Erythroblast (primary cell): ENCODE data around the gene MYO1D.

Experiments
- GATA1 ChIP-seq: IDR thresholded peaks from 2 replicates; pipeline ENCODE4 v1.6.1; 2011; ENCODE audit warnings: low read depth, mild to moderate bottlenecking, control low read depth, low read length, moderate library complexity
- POLR2A ChIP-seq: IDR thresholded peaks from 2 replicates; pipeline ENCODE4 v1.6.1; 2011; ENCODE audit warnings: mild to moderate bottlenecking, low read length

DNA sequence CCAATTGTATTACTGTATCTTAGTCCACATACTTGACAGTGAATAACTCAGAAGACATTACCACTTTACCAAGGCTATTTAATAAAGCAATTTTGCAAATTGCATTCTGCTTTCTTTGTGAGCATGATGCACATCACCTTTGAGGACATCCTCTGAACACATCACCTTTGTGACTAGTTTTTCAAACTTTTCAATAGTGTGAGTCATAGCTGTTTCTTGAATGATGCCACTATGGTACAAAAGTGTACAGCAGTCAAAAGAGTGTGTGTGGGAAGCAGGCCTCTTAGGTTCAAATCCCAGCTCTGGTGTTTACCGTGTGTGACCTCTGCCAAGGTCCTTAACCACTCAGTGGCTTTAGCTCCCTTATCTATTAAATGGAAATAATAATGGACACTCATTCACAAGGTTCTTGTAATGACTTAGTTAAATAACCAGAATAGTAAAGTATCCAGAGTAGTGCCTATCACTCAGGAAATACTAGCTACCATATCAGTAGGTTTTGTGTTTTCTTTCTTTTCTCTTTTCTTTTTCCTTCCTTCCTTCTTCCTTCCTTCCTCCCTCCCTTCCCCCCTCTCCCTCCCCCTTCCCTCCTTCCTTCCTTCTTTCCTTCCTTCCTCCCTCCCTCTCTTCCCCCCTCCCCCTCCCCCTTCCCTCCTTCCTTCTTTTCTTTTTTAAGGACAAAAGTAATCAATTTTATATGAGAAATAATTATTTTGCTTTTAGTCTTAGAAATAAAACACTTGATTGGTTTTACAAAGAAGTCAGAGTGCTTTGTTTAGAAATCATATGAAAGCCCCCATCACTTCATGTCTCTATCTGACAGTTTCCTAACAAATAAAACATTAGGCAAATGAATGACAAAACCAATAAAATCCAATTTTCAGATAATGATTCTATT lies 178.9 kb downstream of the MYO1D start:
- TF ChIP-seq POLR2A (no peak), GATA1 (no peak)
